Endothelial cell of hepatic sinusoid (primary cell): ENCODE data around the gene SHOC1.
"Not testable (repeated sequence)": the region's sequence is repeated elsewhere in the genome, so short reads cannot be mapped to it uniquely, and the experiment has no call there.

Source experiments
- in situ Hi-C: cut with HindIII; loops from 2 replicates; pipeline ENCODE4 v1.10.0; 2017; ENCODE audit warnings: low sequenced_read_pairs

SHOC1 gene

DNA sequence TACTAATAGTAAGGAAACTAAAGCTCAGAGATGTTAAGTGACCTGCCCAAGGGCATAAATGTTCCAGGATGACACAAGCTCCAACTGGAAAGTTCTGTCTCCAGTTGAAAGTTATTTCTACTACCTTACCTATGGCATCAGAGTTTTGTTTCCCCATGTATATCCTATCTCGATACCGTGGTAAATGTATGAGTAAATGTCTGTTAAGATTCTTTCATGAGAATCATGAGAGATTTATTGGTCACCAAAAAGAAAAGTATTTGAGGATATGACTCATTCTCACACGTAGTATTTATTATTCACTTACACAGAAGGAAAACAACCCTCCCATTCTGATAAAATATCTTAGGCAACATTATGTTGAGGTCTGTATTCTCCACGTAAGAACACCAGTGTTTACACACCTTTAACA, 11.1 kb upstream of the SHOC1 start:
- in situ Hi-C loops, result no loop called here

DNA sequence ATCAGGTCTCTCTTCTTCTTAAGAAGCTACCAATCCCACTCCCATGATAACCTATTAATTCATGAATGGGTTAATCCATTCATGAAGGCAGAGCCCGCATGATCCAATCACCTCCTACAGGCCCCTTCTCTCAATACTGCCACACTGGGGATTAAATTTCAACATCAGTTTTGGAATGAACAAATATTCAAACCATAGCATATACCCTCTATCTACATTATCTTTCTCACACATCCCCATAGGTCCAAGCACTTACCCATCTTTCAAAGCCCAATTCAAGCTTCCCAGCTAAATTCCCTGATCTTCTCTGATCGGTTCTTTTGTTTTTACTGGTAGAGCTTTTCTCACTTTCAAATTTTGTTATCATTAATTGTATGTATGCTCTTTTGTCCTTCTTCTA, 10.5 kb upstream of the SHOC1 start:
- in situ Hi-C loops, result no loop called here

DNA sequence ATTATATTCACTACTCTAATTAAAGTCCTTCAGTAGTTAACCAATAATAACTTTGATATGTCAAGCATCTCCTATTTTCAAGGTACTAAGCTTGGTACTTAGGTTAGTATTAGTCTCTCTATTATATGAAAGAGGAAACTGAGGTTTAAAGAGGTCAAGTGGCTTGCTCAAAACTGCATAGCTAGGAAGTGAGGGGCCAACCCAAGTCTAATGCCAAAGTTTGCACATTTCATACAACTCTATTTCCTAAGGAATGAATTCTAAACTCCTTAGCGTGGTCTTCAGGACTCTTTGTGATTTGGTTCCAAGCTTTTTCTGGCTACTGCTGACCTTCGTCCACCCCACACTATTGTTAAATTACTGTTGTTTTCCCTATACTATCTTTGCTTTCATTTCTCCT, 9.9 kb upstream of the SHOC1 start:
- in situ Hi-C loops, result no loop called here

DNA sequence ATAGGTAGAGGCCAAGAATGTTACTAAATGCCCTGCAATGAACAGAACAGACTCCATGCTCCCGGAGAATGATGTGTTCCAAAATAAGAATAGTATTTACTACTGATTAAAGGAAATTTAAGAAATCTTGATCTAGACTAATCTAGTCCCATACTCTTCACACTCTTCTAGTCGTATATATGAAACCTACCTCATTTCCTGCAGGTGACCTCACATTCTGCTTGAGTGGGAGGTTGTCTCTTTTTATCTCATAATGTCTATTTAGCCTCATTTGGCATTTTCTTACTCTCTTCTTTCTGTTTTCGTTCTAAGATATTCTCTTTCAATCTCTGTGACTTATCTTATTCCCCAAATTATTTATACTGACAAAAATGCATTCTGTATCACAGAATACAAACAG, 9.2 kb upstream of the SHOC1 start:
- in situ Hi-C loops, result no loop called here

DNA sequence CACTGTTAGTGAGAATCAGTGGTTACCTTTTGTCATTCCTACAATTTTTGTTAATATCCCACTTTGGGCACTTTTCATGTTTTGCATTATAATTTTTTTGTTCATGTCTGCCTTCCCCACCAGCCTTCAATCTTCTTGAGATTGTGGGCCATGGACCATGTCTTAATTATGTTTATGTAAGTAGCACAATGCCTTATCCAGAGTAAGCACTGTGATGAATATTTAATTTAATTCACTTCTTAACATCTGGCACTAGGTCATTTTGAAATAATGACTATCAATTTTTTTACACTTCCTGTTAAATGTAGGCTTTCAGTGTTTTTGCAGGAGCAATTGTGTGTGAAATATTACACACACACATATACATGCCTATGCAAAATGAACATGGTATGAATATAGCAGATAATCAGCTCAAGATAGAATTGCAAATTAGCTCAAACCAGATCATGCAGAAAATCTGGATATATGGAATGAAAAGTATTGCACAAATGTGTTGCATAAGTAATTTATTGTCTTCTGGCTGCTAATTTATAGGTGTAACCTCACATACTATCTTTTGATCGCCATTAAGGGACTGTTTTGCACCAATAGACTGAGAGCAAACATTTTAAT, 5.3 kb upstream of the SHOC1 start:
- in situ Hi-C loops, result no loop called here

DNA sequence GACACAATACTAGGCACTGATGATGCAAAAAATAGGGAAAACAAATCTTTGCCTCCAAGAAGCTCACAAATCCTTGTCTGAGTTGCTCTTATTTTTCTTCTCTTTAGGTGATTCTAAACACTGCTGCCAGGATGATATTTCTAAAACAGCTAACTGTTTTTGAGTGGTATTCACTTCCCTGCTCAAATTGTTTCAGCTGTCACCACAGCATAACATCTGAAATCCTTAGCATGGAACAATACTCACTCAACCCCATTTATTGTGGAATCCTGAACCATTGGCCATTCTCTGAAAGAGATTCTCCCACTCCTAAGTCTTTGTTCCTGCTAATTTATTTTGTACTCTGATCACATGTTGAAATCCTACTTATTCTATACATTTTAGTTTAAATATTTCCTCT, 4.8 kb upstream of the SHOC1 start:
- in situ Hi-C loops, result no loop called here

DNA sequence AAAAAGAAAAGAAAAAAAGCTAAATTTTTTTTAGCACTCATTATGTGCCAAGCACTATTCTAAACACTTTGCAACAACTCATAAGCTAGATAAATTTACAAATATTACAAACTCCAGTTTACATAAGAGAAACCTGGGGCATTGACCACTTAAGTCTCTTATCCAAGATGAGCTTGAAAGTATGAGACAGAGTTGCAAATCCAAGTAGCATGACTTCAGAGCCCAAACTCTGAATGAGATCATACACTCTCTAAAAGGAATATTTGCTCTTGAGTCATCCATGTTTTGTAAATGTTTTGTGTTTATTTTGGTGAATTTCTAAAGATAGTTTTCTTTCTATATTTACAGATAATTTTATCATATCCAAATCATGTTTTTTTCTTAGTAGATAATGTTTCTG, 4.0 kb upstream of the SHOC1 start:
- in situ Hi-C loops, result no loop called here

DNA sequence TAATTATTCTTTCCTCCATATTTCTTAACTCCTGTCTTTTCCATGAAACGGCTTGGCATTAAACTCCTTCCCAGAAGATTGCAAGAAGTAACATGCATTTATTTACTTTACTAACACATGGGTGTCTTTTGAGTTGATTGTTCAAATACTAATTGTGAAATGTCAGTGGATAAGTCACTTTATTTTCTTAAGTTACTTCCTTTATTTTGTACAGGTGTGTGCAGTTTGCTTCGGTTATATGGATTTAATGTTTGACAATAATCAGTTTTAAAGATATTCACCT, 761 bp upstream of the SHOC1 start:
- in situ Hi-C loops, result no loop called here

DNA sequence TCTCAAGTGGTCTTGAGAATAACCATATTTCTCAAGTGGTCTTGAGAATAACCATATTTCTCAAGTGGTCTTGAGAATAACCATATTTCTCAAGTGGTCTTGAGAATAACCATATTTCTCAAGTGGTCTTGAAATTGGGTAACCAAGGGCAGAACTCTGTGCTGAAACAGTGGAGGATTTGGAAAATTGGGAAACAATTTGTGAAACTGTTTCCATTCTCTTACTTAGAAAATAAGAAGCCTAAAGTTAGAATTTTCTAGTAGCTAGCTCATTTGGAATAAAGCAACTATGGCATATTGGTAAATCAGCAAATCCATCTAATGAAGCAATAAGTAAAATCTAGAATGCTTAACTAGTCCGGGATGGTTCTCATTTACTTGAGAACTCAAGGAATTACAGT, 2.9 kb downstream of the SHOC1 start:
- in situ Hi-C loops, result not testable (repeated sequence)

DNA sequence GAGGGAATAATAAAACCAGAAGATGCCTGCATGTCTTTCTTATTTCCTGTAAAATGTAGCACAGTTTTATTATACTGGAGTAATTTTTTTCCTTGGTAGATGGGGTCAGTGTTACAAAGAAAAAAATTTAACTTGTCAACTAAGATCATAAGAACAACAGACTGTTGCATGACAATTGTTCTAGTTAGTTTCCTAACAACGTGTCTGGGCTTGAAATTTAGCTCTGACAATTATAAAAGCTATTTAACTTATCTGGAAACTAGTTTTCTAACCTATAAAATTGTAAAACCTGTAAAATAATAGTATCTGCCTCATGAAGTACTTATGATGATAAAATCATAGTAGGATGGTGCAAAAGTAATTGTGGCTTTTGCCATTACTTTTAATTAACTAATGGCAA, 4.9 kb downstream of the SHOC1 start:
- in situ Hi-C loops, result no loop called here

DNA sequence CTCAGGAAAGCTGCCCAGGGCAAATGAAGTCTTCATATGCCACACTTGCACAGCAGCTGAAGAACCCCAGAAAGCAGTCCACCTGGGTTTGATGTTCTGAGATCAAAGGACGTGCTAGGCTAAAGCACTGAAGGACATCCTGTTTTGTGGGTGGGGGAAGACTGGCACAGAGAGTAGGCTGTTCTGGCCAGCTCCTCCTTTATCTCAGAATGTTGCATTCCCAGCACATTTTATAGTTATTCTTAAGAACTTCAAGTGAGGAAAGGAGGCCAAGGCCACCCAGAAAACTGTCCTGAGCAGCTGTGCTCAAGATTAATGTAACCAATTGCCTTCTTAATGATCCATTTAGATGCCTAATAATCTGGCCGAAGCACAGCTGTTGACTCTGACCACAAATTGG, 10.9 kb downstream of the SHOC1 start:
- in situ Hi-C loops, result no loop called here

DNA sequence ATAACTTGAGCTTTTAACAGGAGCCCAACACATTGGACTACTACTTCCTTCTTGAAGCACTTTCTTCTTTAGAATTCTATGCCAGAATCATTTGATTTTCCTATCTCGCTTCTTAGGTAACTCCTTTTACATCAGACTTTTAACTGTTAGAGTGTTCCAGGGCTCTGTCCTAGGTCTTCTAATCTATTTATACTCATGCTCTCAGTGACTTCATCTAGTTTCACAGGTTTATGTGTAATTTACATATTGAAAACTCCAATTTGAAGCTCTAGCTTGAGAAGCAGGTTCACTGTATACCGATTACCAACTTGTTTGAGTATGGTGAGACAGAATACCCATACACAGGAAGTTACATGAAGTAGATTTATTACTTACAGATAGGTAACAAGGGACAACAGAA, 11.3 kb downstream of the SHOC1 start:
- in situ Hi-C loops, result no loop called here

DNA sequence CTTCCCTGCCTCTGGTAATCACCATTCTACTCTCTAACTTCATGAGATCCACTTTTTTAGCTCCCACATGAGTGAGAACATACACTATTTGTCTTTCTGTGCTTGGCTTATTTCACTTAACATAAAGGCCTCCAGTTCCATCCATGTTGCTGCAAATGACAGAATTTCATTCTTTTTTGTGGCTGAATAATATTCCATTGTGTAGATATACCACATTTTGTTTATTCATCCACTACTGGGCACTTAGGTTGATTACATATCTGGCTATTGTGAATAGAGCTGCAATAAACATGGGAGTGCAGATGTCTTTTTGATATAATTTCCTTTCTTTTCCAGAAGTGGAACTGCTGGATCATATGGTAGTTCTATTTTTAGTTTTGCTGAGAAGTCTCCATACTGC, 28.7 kb downstream of the SHOC1 start:
- in situ Hi-C loops, result loop anchor here (25.0 kb wide), 1 partner anchor 296 kb away; no protein-coding TSS in a partner anchor

DNA sequence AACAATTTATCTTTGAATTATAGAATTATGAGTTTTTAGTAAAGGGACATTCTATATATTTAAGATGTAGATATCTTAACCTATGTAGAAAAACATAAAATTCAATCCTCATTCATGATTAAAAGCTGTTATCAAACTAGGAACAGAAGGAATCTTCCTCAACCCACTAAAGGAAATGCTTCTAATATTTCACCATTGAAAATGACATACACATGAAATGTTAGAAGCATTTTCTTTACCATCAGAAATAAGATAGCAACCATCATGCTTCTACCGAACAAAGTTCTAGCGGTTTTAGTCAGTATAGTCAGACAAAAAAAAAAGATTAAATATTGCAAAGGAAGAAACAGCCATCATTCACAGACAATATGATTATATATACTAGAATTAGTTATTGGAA, 32.2 kb downstream of the SHOC1 start:
- in situ Hi-C loops, result loop anchor here (25.0 kb wide), 1 partner anchor 300 kb away; no protein-coding TSS in a partner anchor

DNA sequence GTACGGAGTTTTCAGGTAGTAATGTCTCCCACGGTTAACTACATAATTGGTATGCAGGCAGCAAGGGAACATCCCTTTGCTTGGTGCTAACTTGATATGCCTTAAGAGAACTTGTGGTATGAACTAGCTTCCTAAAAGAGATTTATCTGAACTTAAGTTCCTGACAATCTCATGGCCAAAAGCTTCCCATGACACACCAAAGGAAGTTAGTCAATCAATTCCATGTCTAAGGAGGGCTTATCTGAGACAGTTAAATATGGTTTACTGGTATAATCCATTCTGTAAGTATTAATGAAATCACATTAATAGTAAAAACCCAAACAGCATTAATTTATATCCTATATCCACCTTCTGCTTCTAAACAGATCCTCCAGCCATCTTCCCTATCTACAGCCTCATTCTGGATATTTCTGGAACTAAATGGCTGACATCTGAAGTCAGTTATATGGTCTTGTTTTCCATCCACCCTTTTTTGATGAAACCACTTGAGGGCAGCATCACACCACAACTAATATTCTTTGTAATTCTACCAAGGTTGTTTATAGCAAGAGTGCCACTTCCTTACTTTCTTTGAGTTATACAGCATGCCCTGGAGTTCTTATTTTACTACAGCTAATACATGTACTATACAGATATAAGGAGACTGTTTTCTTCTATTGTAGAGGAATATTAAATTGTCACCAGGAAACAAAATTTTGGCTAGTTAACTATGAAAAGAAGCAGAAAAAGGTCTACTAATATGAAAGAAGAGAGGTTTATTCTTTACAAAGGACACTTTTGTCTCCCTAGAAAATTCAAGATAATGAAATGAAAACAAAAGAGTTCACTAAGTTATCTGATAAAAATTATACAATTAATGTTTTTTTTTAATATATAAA, 34.7 kb downstream of the SHOC1 start:
- in situ Hi-C loops, result loop anchor here (25.0 kb wide), 1 partner anchor 302 kb away; no protein-coding TSS in a partner anchor

DNA sequence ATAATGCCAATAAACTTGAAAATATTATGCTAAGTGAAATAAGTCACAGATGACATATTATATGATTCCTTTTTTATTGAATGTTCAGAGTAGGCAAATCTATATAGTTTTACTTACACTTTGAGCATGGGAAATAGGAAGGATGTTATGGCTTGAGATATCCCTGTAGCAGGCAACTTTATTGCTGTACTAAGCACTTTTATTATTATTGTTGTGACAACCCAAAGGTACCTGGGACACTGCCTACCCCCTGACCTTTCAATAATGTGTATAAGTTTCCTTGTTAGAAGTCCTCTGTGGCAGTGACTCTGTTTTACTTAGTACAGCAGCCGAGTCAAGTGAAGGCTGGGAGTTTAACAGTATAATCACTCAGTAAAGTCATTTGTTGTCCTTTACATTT, 39.9 kb downstream of the SHOC1 start:
- in situ Hi-C loops, result loop anchor here (25.0 kb wide), 1 partner anchor 308 kb away; no protein-coding TSS in a partner anchor

DNA sequence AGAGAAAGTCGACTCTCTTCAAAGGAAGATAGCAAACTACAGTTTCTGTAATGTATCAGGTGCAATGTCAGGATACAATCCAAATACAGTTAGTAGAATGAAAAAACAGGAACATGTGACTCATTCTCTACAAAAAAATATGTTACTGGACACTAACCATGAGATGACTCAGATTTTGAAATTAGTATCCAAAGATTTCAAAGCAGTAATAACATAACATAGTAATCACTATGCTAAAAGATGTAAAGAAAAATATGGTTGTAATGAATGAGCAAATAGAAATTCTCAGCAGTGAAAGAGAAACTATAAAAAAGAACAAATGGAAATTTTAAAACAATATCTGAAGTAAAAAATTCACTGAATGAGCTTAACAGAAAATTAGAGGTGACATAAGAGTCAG, 42.3 kb downstream of the SHOC1 start:
- in situ Hi-C loops, result loop anchor here (25.0 kb wide), 1 partner anchor 310 kb away; no protein-coding TSS in a partner anchor
